HTR-8/SVneo (cell line): Measurements from ENCODE around the gene DUOXA1.
A peak's percentile ranks its signal among the peaks of the same experiment; 100 is the strongest.
"Not testable (repeated sequence)": the region's sequence is repeated elsewhere in the genome, so short reads cannot be mapped to it uniquely, and the experiment has no call there.

Experiments
- DNase-seq: peaks from one replicate; pipeline ENCODE4 v3.0.0; 2011; ENCODE audit warnings: low spot score, mixed read lengths; ENCODE audit not compliant: insufficient read length
- FAIRE-seq: peaks from 2 replicates; lab custom pipeline; 2011; peaks lifted over from hg19 to GRCh38; lab: Jason Lieb, UNC

DUOXA1 gene

GRCh38 chr15:45151998-45152828 is 22.5 kb upstream of the DUOXA1 start:
- DNase-seq (no peak), FAIRE-seq (no peak)

GRCh38 chr15:45150997-45151396 is 21.3 kb upstream of the DUOXA1 start:
- FAIRE-seq = no peak
- no peak for DNase-seq

GRCh38 chr15:45150481-45150880 is 20.8 kb upstream of the DUOXA1 start:
- DNase-seq = no peak
- no peak for FAIRE-seq

- DNase-seq (no peak), FAIRE-seq (no peak)
Observed at GRCh38 chr15:45149060-45149459, 19.4 kb upstream of the DUOXA1 start.

GRCh38 chr15:45148076-45149059 is 18.7 kb upstream of the DUOXA1 start:
- FAIRE-seq = no peak

GRCh38 chr15:45147606-45148005 is 17.9 kb upstream of the DUOXA1 start:
- DNase-seq = no peak

More at GRCh38 chr15:45148076-45149059, 18.7 kb upstream of the DUOXA1 start:
- DNase-seq = no peak

GRCh38 chr15:45146405-45146804 is 16.7 kb upstream of the DUOXA1 start:
- FAIRE-seq (no peak), DNase-seq (no peak)

More at GRCh38 chr15:45147606-45148005, 17.9 kb upstream of the DUOXA1 start:
- FAIRE-seq = no peak

- FAIRE-seq (no peak), DNase-seq (no peak)
Observed at GRCh38 chr15:45144775-45145174, 15.1 kb upstream of the DUOXA1 start.

GRCh38 chr15:45143946-45144345 is 14.3 kb upstream of the DUOXA1 start:
- DNase-seq (no peak), FAIRE-seq (no peak)

- FAIRE-seq (no peak), DNase-seq (no peak)
Observed at GRCh38 chr15:45143056-45143455, 13.4 kb upstream of the DUOXA1 start.

- no peak for DNase-seq
- no peak for FAIRE-seq
Observed at GRCh38 chr15:45141386-45141785, 11.7 kb upstream of the DUOXA1 start.

GRCh38 chr15:45140557-45141250 is 11.0 kb upstream of the DUOXA1 start:
- no peak for DNase-seq
- no peak for FAIRE-seq

GRCh38 chr15:45139770-45140169 is 10.1 kb upstream of the DUOXA1 start:
- DNase-seq (no peak), FAIRE-seq (no peak)

GRCh38 chr15:45138814-45139765 is 9.4 kb upstream of the DUOXA1 start:
- FAIRE-seq = no peak
- no peak for DNase-seq

- DNase-seq (no peak), FAIRE-seq (no peak)
Observed at GRCh38 chr15:45137703-45138102, 8.0 kb upstream of the DUOXA1 start.

- FAIRE-seq = no peak
Observed at GRCh38 chr15:45136378-45136764, 6.7 kb upstream of the DUOXA1 start.

GRCh38 chr15:45135705-45136377 is 6.2 kb upstream of the DUOXA1 start:
- peak; percentile 85 for FAIRE-seq
- not testable (repeated sequence) for DNase-seq

More at GRCh38 chr15:45136378-45136764, 6.7 kb upstream of the DUOXA1 start:
- DNase-seq = no peak

- FAIRE-seq (no peak), DNase-seq (no peak)
Observed at GRCh38 chr15:45134682-45135604, 5.3 kb upstream of the DUOXA1 start.
